GM12891 (cell line): ENCODE measurements around the gene OPA3.
"Not testable (repeated sequence)": the region's sequence is repeated elsewhere in the genome, so short reads cannot be mapped to it uniquely, and the experiment has no call there.

Experiments used
- DNase-seq: peaks from one replicate; pipeline ENCODE4 v3.0.0; 2011; ENCODE audit warnings: low spot score; ENCODE audit not compliant: insufficient read length
- FAIRE-seq: peaks from 2 replicates; lab custom pipeline; 2011; peaks lifted over from hg19 to GRCh38; lab: Jason Lieb, UNC
- PAX5 ChIP-seq: IDR thresholded peaks from 2 replicates; pipeline ENCODE4 v1.6.1; 2011; ENCODE audit warnings: low read length, moderate library complexity, mild to moderate bottlenecking; ENCODE audit not compliant: insufficient read depth, severe bottlenecking
- POLR2A ChIP-seq: IDR thresholded peaks from 2 replicates; pipeline ENCODE4 v1.6.1; 2011; ENCODE audit warnings: low read depth, low read length, control low read depth
- POLR2AphosphoS5 ChIP-seq: IDR thresholded peaks from 2 replicates; pipeline ENCODE4 v1.6.1; 2011; ENCODE audit warnings: low read depth, low read length, control low read depth
- POU2F2 ChIP-seq: IDR thresholded peaks from 2 replicates; pipeline ENCODE4 v1.6.1; 2011; ENCODE audit warnings: low read depth, mild to moderate bottlenecking, control low read depth, low read length, moderate library complexity
- SPI1 ChIP-seq: IDR thresholded peaks from 2 replicates; pipeline ENCODE4 v1.6.1; 2011; ENCODE audit warnings: low read depth, low read length, control low read depth
- TAF1 ChIP-seq: IDR thresholded peaks from 2 replicates; pipeline ENCODE4 v1.6.1; 2011; ENCODE audit warnings: low read depth, low read length, control low read depth

The OPA3 gene

DNA sequence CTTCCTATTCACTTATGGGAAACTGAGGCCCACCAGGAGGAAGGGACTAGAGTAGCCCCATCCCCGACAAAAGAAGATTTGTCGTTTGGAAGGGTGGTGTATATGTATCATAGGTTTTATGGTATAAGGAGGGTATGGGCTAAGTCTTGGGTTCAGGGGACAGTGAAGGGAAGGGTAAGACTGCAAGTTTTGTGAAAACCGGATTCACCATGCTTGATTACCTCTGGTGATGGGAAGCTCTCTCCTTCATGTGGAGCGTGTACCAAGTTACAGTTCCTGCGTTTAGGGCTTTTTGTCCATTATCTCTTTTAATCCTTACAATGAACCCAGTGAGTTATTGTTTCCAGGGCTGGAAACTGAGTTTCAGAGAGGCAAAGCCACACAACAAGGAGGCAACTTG, 73.5 kb downstream of the OPA3 start:
- FAIRE-seq (no peak), DNase-seq (no peak)
- TF ChIP-seq SPI1 (no peak), POU2F2 (no peak), POLR2A (no peak), POLR2AphosphoS5 (no peak), TAF1 (no peak), PAX5 (no peak)

- not testable (repeated sequence) for DNase-seq, FAIRE-seq
Observed at GRCh38 chr19:45510352-45510751, 74.2 kb downstream of the OPA3 start.

GRCh38 chr19:45509692-45510015, 74.9 kb downstream of the OPA3 start:
- DNase-seq (no peak), FAIRE-seq (no peak)

GRCh38 chr19:45508861-45509691, 75.5 kb downstream of the OPA3 start:
- TF ChIP-seq SPI1 (no peak), POLR2AphosphoS5 (peak; percentile 65; the same call in 1 of the 2 replicates), TAF1 (0 out of 2 replicates have a peak, but pooled peaks have one; percentile 9), PAX5 (no peak), POLR2A (peak; percentile 76), POU2F2 (no peak; the same call in 1 of the 2 replicates)
- DNase-seq, result peak; percentile 75
- FAIRE-seq, result peak; percentile 84

More at GRCh38 chr19:45509692-45510015, 74.9 kb downstream of the OPA3 start:
- no peak for TF ChIP-seq SPI1
- TF ChIP-seq PAX5, result no peak
- no peak for TF ChIP-seq POLR2A
- no peak for TF ChIP-seq POLR2AphosphoS5
- TF ChIP-seq POU2F2, result no peak
- TF ChIP-seq TAF1, result no peak

GRCh38 chr19:45508417-45508860, 76.2 kb downstream of the OPA3 start:
- DNase-seq (no peak), FAIRE-seq (peak; percentile 31)
- TF ChIP-seq POLR2AphosphoS5 (no peak), POLR2A (no peak), POU2F2 (peak; percentile 5; the same call in 1 of the 2 replicates), SPI1 (no peak), PAX5 (no peak), TAF1 (0 out of 2 replicates have a peak, but pooled peaks have one; percentile 28)

DNA sequence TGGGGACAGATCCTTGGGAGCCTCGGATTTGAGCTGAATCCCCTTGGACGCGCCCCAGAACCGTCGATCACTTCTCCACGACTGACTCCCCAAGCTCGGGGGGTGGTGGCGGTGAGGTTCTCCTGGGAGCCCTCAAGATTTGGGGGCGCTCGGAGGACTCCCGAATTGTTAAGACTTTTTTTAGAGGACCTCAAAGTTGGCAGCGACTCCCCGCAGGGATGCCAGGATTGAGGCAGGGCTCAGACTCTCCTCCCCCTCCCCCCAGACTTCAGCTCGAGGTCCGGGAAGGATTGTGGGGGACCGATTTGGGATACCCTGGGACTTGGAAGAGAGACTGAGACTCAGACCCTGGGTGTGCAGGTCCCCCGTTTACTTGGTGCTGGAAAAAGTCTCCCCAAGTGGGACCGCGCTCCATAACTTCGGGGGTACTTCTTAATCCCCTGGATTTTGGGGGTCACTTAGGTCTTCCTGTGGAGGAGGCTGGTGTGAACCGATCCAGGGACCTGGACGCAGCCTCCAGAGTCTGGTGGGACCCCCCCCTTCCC, 76.7 kb downstream of the OPA3 start:
- TF ChIP-seq POLR2A, result no peak
- no peak for TF ChIP-seq POLR2AphosphoS5
- no peak for TF ChIP-seq POU2F2
- TF ChIP-seq SPI1, result no peak
- TF ChIP-seq PAX5, result no peak
- no peak for TF ChIP-seq TAF1
- no peak for FAIRE-seq

GRCh38 chr19:45506989-45507871, 77.4 kb downstream of the OPA3 start, which contains the start of gene VASP:
VASP (plus strand) TSS chr19:45507479; CDS start chr19:45507772, 293 bp downstream.
- TF ChIP-seq SPI1 (no peak), TAF1 (peak; percentile 94), POLR2AphosphoS5 (peak; percentile 97), POU2F2 (peak; percentile 90), POLR2A (peak; percentile 98), PAX5 (no peak)

More for the DNA sequence above, 76.7 kb downstream of the OPA3 start:
- no peak for DNase-seq

GRCh38 chr19:45506246-45506988, 78.2 kb downstream of the OPA3 start:
- FAIRE-seq (peak; percentile 95), DNase-seq (peak; percentile 86)
- TF ChIP-seq PAX5 (peak; percentile 43), POU2F2 (no peak), POLR2AphosphoS5 (0 out of 2 replicates have a peak, but pooled peaks have one; percentile 32), POLR2A (0 out of 2 replicates have a peak, but pooled peaks have one; percentile 37), SPI1 (no peak; the same call in 1 of the 2 replicates)

More at GRCh38 chr19:45506989-45507871, 77.4 kb downstream of the OPA3 start, which contains the start of gene VASP:
- peak; percentile 95 for FAIRE-seq
- peak; percentile 74 for DNase-seq

DNA sequence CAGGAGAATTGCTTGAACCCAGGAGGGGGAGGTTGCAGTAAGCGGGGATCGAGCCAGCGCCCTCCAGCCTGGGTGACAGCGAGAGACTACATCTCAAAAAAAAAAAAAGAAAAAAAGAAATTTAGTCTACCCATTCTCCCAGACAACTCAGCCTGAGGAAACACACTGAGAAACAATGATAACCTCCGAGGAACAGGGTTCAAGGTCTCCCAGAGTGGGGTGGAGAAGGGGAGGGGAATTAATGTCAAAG, 78.7 kb downstream of the OPA3 start:
- TF ChIP-seq SPI1, result no peak
- TF ChIP-seq PAX5, result no peak
- no peak for TF ChIP-seq POLR2AphosphoS5
- no peak for TF ChIP-seq TAF1
- no peak for TF ChIP-seq POLR2A
- FAIRE-seq (no peak), DNase-seq (no peak)
